ENCODE results near the gene PDSS1.
"Not testable (repeated sequence)": the region's sequence is repeated elsewhere in the genome, so short reads cannot be mapped to it uniquely, and the experiment has no call there.

PDSS1 gene

DNA sequence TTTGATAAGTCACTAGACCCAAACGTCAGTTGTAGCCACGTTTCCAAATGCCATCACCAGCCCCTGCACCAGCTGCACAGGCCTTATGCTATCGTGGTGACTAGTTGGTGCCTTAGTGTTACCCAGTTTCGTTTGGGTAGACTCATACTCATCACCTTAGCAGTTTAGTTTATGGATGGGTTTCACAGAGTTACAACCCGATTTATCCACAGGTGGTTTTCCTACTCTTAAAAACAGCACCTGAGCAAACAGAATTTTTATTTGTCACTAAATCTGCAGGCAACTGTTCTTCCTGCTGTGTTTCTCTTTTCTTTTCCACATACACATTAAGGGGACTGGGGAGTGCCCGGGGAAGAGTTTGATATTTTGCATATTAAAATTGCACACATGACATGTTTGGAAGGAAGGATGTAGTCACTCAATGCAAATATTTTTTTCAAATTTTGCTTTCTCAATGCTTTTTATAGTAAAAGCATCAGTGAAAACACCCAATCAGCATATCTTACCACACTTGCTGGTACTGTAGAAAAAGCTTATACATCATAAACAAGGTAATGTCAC is 41.6 kb downstream of the PDSS1 start:
- no peak for DNase-seq (ENCODE audit: low read depth in 2 of 2)

DNA sequence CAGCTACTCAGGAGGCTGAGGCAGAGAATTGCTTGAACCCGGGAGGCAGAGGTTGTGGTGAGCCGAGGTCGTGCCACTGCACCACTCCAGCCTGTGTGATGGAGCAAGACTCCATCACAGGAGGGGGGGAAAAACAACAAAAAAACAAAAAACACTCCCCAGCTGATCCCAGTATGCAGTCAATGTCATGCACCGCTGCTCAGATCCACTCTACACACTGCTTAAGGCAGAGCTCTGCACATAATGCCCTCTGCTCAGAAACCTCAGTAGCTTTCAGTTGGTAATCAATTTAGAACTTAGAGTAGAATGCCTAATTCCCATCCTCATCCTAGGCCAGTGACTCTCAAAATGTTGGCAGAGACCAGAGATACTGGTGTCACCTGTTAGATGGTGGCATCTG is 43.9 kb downstream of the PDSS1 start:
- no peak for DNase-seq (ENCODE audit: low read depth in 2 of 2)

DNA sequence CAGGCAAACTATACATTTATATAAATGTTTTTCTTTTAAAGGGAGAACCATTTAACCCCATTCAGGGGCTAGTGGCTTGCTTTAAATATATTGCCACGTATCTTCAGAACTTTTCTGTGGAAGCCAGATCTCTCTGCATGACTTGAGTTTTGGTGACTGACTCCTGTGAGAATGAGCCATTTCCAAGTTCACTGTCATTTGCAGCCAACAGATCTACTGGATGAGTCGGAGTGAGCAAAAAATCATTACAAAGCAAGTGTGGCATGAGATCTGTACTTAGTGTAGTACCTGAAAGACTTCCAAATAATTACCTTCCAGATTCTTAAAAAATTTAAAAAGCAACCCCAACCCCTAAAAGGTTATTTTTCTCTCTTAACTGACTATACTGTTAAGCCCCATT is 45.6 kb downstream of the PDSS1 start:
- no peak for DNase-seq (ENCODE audit: low read depth in 2 of 2)

DNA sequence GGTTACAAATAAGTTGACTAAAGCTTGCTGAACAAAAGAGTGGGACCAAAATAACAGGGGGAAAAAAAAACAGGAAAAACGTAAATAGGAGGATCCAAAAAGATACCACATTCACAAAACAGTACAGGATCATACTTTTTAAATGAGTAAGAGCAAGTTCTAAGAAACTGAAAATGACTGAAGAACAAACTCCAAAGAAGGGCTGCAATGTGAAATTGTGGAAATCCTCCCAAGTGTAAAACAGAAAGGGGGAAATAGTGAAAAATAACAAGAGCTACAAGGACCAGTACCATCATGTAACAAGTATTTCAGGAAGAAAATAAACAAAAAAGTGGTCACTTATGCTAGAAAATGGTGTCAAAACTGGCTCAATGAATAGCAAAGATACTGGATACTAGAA is 46.3 kb downstream of the PDSS1 start:
- no peak for DNase-seq (ENCODE audit: low read depth in 2 of 2)

GRCh38 chr10:26746061-26746460 is 48.6 kb downstream of the PDSS1 start:
- no peak for DNase-seq (ENCODE audit: low read depth in 2 of 2)

DNA sequence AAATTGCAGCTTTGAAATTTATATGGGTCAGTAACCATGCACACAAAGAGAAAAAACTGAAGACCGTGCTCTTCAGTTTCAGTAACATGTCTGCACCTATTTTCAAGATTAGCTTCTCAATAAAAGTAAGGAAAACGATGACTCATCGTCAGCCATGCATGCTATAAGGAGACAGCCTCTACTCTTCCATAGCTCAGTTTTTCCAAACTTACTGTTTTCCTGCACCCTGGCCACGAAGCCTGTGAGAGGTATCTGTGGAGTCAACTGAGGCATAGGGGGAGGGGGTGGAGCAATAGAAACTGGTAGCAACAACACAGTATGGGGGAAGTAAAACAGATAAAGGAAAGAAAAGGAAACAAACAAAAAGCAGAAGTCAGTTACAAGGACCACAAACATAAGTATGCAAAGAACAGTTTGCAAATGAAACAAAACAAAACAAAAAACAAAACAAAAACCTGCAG is 58.0 kb downstream of the PDSS1 start:
- DNase-seq (ENCODE audit: low read depth in 2 of 2) = no peak

DNA sequence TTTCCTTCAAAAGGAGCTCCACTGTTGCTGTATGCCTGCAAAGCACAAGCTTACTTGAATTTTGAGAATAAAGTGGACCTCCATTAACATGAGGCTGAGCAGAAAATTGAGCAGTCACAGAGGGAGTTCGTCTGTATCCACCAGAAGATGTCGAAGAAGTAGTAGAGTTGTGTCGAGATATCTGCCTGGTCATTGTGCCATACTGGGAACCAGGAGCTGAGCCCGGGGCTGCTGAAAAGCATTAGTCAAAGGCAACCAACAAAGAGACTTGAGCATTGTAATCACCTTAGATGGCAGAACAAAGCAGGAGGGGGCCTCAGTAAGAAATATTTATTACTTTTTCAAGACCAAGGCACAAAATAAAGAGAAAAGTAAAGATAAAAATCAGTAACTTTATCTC is 61.5 kb downstream of the PDSS1 start:
- DNase-seq (ENCODE audit: low read depth in 2 of 2) = no peak

GRCh38 chr10:26765549-26765948 is 68.0 kb downstream of the PDSS1 start:
- no peak for DNase-seq (ENCODE audit: low read depth in 2 of 2)

GRCh38 chr10:26770069-26770468 is 72.6 kb downstream of the PDSS1 start:
- DNase-seq (ENCODE audit: low read depth in 2 of 2) = no peak

- no peak for DNase-seq (ENCODE audit: low read depth in 2 of 2)
These were observed 76.1 kb downstream of the PDSS1 start for GRCh38 chr10:26773633-26774032.

DNA sequence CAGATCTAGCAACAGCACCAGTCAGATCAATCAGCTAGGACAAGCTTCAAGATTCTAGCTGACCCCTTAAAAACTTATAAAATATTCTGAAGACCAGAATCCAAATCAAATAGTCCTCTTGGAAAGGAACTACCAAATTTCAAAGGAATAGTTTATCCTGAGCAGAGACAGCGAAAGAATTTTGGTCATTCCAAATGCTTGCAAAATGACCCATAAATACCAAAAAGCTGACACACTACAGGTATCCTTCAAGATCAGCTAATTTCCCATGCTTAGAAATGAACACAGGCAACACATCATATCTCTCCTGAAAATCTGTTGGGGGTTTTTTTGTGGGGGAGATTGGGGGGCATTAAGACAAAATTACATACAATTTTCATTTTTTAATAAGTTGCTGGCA is 78.8 kb downstream of the PDSS1 start:
- no peak for DNase-seq (ENCODE audit: low read depth in 2 of 2)

- DNase-seq (ENCODE audit: low read depth in 2 of 2) = no peak
These were observed 80.2 kb downstream of the PDSS1 start for GRCh38 chr10:26777686-26778085.

DNA sequence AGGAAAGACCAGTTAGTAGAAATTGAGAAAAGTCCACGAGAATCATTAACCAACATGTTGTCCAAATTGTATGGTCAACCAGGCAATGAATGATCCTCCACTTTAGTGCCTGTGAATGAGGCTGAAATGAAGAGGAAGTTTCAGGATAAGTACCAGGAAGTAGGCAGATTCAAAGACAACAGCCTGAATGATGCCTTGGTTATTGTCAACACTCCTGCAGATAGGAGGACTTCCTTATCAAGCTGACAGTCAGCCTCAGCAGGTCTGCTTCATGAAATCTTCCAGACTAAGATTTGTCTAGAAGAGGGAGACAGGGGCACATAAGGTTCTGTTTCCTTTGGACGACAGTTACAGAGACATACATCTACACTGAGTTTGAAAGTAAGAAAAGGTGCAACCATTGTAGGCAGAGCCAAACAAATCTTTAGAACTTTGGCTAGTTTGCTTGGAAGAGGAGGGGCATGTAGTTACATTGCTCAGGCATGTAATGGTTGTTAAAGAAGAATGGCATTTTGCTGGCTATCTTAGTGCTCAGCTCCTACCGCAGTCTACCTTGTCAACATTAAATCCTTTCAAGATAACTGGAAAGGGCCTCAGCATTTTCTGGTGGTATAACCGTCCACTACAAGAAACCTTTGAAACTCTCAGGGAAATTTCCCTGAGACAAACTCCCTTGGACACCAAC is 81.8 kb downstream of the PDSS1 start:
- DNase-seq (ENCODE audit: low read depth in 2 of 2) = no peak

GRCh38 chr10:26780106-26780792 is 82.7 kb downstream of the PDSS1 start:
- no peak for DNase-seq (ENCODE audit: low read depth in 2 of 2)

DNA sequence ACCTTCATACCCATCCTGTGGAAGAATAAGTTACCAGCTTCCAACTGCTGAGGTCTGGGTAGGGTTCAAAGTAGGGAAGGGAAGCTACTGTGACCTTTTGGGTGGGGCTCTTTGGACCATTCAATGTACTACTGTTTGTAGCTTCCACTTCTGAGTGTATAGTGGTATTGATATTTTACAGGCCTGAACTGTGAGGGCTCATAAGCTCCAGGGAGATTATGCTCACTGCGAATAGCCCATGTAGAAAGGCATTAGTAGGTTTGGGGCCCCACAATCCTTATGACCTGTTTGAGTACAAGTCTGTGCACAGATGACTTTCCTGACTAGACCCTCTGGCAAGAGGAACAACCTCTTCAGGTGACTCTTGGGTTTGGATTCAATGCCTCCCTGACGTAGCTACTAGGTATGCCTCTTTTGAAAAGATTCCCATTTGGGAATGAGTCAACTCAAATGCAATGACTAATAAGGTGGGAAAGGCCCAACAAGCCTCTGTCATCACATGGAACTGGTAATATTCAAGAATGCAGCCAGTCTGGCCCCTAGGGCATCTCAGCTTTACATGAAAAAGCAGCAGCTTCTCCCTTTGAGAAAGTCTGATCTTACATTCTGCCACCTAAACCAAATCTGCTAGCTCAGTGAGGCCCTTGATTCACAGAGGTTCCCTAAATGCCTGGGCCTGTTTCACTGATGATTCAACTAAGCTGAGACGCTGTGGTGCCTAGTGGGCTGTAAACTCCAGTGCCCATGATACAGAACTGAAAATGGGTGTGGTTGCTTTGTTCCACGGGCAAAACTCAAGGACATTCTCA is 83.5 kb downstream of the PDSS1 start:
- DNase-seq (ENCODE audit: low read depth in 2 of 2) = no peak

GRCh38 chr10:26781797-26782196 is 84.3 kb downstream of the PDSS1 start:
- DNase-seq (ENCODE audit: low read depth in 2 of 2) = no peak

DNA sequence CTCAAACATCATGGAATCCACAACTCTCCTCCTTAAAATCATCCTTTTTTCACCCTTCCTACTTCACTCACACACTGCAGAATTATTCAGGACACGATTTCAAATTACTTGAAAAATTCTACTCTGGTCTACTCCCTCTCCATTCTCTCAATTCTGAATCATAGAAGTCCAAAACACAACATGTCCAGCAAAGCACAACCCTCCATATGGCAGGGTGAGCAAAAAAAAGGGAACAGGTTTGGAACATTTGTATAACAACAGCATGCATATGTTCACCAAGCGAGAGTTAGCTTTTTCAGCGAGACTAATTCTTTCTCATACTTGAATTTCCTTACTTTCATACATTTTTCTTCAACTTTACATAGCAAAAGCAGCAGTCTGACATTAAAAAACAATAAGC is 89.9 kb downstream of the PDSS1 start:
- no peak for DNase-seq (ENCODE audit: low read depth in 2 of 2)

DNA sequence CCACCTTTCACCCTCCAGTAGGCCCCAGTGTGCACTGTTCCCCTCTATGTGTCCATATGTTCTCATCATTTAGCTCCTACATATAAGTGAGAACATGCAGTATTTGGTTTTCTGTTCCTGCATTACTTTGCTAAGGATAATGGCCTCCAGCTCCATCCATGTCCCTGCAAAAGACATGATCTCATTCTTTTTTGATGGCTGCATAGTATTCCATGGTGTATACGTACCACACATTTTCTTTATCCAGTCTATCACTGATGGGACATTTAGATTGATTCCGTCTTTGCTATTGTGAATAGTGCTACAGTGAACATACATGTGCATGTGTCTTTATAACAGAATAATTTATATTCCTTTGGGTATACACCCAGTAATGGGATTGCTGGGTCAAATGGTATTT is 92.3 kb downstream of the PDSS1 start:
- DNase-seq (ENCODE audit: low read depth in 2 of 2) = not testable (repeated sequence)

DNA sequence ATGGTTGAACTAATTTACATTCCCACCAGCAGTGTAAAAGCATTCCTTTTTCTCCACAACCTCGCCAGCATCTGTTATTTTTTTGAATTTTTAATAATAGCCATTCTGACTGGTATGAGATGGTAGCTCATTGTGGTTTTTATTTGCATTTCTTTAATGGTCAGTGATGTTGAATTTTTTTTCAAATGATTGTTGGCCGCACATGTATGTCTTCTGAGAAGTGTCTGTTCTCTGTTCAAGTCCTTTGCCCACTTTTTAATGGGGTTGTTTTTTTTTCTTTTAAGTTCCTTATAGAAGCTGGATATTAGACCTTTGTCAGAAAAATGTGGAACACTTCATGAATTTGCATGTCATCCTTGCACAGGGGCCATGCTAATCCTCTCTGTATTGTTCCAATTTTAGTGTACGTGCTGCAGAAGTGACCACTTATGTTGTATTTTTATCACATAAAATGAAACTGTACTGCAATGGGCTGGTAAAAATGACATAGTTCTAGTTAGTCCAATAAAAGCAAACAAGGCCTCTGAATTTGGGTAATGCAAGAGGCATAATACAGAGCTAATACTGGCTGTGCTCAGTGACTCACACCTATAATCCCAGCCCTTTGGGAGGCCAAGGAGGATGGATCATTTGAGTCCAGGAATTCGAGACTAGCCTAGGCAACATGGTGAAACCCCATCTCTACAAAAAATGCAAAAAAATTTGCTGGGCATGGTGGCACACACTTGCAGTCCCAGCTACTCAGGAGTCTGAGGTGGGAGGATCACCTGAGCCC is 92.9 kb downstream of the PDSS1 start:
- DNase-seq (ENCODE audit: low read depth in 2 of 2) = no peak

GRCh38 chr10:26792758-26793495 is 95.4 kb downstream of the PDSS1 start:
- no peak for DNase-seq (ENCODE audit: low read depth in 2 of 2)

All from activated CD8-positive, alpha-beta memory T cell treated with anti-CD3 and anti-CD28 coated beads for 4 hours (primary cell).